Activated CD8-positive, alpha-beta memory T cell treated with anti-CD3 and anti-CD28 coated beads for 1 hour (primary cell): ENCODE measurements around the gene KIF5B.
A peak's percentile ranks its signal among the peaks of the same experiment; 100 is the strongest.
"Not testable (repeated sequence)": the region's sequence is repeated elsewhere in the genome, so short reads cannot be mapped to it uniquely, and the experiment has no call there.

Experiments
- DNase-seq, 2 donors: peaks; one replicate each; pipeline ENCODE4 v3.0.0-alpha.2; 2020; ENCODE audit warnings: low read depth in 1 of 2; ENCODE audit errors: extremely low read depth in 1 of 2

The KIF5B gene

DNA sequence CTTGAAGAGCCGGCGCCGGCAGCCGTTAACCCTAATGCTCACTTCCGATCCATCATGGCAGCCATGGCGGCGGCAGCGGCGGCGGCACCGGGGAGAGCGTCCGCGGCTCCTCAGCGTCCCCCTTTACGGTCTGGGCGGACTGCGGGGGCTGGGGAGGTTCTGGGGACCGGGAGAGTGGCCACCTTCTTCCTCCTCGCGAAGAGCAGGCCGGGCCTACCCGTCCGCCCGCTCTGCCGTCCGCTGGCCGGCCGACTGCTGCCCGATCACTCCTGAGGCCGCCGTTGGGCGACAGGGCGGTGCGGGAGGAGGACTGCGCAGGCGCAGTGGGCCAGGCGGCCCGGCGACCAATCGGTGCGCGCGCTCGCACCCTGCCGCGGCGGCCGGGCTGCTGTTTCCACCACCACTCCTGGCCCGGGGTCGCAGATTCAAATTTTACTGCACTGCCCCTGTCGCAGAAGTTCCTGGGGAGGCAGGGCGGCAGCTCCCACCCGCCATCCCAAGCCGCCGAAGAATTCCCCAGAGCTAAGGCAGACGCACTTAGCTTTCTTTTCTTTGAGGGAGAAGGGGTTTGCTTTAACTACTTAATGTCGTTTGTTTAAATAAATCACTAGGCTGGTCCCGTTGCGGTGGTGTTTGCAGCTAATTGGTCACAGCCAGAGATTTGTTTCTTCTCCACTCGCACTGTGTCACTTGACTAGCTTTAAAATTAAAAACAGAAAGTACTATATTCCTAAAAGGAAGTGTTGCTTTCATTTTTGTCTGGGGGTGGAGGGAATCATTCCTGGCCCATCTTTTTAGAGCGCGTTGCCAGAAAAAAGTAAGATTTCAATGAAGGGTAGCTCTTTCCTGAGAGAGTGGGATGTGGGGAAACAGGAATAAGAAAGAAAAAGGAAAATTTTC lies at the start of gene KIF5B:
TSS of gene KIF5B (minus strand) at position 290 of the 900 bp plus-strand sequence. CDS start 452 bp downstream, outside the sequence.
- DNase-seq = peak; percentile 62 to 80

DNA sequence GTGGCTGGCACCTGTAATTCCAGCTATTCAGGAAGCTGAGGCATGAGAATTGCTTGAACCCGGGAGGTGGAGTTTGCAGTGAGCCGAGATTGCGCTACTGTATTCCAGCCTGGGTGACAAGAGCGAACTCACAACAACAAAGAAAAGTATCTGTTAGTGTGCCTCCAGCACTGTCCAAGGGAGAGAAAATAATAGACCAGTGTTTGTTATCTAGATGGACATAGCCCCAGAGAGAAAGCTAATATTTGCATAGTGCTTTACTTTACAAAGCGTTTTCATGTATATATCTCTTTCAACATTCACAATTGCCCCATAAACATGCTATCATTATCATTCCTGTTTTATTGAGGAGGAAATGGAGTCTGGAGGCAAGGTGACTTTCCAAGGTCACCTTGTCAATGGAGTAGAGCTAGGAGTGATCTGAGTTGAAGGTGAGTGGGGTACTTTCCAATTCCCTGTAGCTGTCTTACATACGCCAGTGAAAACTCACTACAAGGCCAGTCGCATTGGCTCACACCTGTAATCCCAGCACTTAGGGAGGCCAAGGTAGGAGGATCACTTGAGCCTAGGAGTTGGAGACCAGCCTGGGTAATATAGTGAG lies 49.7 kb upstream of the KIF5B start:
- no peak for DNase-seq

DNA sequence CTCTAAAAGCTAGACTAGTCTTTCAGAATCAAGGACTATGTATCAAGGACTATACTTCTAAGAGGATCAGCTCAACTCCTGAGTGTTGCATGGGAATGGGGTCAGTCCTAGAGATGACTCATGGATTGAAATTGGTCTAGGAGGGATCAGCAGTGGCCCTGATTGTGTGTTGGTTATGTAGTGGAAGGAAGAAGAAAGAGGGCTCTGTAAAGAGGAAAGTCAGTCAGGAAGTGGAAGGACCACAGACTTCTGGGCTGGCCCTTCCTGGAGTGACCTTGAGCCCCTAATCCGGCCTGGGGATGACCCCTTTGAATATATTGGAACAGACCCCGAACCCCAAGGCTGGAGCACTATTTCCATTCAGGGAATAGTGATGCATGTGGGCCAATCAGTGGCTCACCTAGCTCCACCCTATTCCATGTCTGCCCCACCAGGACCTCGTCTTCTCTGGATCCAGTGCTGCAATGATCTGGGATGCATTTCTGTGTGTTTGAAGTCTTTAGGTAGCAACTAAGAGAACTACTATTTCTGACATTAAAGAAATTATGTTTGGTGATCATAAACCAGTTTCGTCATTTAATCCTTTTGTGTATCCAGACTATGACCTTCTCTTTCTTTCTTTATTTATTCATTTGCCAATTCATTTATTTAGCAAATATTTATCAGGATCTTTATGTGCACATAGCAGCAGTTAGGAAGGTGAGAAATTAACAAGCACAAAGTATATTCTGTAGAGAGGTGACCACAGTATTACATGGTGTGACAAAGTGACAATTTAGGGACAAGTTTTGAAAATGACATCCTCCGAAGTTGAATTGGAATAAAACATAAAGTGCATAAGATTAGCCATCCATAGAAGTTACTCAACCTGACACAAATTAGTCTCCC lies 48.6 kb upstream of the KIF5B start:
- DNase-seq = no peak

DNA sequence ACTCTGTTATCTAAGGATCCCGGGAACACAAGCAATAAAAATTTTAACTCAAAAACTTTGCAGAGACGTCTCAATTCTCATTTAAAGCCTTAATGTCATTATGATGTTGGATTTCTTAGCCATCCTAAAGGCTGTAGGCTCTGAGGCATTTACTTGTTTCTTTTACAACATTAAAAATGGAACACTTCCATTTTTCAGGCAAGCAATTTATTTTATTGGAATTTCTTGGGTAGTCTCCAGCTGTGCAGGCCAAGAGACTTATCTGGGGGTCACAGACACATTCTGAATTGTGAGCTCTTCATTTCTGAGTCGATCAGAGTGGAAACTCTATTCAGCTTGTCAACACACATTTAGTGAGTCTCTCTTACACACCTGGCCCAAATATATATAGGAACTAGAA lies 48.0 kb upstream of the KIF5B start:
- DNase-seq = no peak

DNA sequence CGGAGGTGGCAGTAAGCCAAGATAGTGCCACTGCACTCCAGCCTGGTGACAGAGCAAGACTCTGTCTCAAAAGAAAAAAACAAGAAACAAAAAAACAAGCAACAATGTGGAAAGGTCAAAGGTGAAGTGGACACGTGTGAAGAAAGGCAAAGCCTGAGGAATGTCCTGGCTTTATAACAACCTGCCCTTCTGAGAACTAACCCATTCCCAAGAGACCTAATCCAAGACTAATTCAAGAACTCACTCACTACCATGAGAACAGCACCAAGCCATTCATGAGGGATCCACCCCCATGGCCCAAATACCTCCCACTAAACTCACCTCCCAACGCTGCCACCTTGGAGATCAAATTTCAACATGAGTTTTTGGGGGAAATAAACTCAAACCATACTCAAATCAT lies 47.5 kb upstream of the KIF5B start:
- DNase-seq = no peak

DNA sequence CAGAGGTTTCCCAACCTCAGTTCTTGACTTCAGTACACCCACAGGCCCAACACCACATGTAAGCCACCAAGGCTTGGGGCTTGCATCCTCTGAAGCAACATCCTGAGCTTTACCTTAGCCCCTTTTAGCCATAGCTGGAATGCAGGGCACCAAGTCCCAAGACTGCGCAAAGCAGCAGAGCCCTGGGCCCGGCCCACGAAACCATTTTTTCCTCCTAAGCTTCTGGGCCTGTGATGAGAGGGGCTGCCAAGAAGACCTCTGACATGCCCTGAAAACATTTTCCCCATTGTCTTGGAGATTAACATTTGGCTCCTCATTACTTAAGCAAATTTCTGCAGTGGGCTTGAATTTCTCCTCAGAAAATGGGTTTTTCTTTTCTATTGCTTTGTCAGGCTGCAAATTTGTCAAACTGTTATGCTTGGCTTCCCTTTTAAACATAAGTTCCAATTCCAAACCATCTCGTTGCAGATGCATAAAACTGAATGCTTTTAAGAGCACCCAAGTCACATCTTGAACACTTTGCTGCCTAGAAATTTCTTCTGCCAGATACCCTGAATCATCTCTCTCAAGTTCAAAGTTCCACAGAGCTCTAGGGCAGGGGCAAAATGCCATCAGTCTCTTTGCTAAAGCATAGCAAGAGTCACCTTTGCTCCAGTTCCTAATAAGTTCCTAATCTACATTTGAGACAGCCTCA lies 42.5 kb upstream of the KIF5B start:
- DNase-seq = not testable (repeated sequence)

DNA sequence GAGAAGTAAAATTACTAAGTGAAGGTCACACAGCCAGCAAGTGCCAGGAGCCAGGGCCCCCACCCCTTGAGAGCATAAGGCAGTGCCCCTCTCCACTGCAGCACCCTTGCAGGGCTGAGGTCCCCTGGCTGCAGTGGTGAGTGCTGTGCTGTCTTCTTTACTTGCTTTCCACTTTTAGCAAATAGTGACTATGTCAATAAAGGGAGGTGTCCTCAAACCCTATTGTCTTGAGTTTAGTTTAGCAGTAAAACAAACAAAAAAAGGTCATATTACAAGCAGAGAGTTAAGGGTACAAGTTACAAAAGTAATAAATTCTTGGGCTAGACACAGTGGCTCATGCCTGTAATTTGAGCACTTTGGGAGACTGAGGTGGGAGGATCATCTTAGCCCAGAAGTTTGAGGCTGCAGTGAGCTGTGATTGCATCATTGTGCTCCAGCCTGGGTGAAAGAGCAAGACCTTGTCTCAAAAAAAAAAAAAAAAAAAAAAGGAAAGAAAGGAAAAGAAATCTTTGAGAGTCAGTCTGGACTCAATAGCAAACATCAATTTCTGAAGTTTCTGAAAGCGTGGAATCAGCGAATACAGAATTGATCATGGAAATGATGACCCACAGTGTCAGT lies 39.0 kb upstream of the KIF5B start:
- DNase-seq = no peak

DNA sequence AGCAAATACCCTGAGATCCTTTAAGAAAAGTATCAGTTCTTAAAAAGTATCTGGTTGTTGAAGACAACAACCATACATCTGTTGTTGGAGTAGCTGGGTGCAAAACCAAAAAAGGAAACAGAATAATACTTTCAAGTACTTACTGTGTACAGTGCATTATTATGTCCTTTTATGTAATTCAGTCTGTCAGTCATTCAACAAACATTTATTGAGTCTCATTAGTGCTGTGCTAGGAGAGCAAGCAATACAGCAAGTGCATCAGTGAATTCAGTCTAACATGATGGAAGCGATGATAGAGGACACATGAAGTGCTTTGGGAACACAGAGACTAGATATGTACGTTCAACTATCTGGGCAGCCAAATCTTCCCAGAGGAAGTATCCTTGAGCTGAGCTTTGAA lies 37.4 kb upstream of the KIF5B start:
- no peak for DNase-seq

DNA sequence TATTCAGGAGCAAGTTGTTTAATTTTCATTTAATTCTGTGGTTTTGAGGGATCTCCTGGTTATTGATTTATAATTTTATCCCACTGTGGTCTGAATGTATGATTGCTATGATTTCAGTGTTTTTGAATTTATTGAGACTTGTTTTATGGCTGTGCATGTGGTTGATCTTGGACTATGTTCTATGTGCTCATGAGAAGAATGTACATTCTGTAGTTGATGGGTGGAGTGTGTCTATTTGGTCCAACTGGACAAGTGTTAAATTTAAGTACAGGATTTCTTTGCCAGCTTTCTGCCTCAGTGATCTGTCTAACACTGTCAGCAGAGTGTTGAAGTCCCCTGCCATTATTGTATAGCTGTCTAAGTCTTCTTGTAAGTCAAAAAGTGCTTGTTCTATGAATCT lies 34.8 kb upstream of the KIF5B start:
- no peak for DNase-seq

DNA sequence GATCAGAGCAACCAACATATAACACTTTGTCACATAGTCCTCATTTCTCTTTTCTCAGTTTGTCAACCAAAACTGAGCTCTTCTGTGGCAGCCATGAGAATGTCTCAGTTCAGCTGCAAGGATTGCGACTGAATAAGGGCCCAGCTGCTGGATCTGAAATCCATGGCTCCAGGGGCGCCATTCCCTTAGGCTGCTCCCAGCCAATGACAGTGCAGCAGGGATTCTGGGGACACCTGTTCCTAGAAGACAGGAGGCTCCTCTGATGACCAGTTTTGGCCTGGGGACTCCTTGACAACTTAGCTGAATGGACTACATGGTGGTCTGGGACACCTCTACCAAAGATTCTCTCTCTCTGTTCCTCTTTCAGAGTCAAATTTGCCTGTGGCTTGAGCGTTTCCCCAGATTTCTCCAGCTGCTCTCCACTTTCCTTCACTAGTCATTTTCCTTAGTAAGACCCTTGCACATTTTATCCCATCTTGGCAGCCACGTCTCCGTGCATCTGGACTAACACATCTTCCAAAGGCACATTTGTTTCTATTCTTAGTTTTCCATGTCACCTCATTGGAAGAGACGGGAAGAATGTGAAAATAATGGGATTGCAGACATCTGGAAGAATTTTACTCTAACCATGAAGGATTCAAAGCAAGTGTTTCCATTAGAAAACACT lies 28.1 kb upstream of the KIF5B start:
- DNase-seq = no peak

DNA sequence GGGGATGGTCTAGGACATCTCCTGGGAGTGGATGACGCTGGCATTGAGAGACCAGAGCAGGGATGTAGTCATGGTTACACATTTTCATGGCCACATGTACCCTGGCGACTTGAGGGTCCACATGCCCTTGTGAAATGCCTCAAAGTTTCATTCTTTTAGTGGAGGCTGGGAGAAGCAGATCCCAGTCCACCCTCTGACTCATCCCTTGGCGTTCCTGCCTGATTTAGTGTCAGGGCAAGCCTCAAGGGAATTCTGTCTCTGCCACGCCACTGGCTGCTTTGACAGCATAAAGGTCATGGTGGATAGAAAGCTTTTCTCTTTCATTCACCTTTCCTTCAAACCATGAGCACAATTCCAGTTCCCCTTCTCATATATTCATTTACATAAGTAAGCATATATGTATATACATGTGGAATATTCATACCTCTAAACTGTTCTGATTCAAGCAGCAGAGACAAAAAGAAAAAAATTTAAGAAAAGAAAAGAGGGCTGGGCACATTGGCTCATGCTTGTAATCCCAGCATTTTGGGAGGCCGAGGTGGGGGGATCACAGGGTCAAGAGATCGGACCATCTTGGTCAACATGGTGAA lies 21.8 kb upstream of the KIF5B start:
- DNase-seq = no peak

DNA sequence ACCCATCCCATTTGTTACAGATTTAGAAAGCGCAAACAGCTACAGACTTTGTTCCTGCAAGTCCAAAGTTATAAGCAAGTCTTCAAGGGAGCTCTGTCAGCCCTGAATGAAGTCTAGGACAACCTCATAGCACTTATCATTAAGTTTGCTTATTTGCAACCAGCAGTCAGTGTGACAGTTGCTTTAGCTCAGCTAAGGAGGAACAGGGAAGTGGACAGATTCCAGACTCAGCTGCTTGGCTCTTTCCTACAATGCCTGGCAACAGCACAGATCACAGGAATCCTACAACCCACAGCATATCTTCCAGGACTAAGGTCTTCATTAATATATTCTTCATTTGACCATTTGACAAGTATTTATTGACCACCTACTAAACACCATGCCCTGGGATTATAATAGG lies 17.4 kb upstream of the KIF5B start:
- no peak for DNase-seq

DNA sequence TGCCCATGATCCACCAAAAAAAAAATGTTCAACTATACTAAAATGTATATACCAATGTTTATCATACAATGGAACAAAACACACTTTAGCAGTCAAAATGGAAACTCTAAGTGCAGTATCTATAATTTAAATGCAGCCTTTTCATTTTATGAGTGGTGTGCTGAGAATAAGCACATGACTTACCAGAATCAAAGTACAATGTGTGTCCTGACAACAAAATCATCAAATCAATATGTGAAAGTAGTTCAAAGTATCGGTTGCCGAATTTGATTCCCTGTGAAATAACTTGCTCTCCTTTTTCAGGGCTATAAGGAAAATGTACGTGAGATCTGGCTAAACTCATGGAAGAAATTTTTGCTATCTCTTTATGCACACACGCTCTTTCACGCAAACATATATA lies 16.9 kb upstream of the KIF5B start:
- DNase-seq = no peak

DNA sequence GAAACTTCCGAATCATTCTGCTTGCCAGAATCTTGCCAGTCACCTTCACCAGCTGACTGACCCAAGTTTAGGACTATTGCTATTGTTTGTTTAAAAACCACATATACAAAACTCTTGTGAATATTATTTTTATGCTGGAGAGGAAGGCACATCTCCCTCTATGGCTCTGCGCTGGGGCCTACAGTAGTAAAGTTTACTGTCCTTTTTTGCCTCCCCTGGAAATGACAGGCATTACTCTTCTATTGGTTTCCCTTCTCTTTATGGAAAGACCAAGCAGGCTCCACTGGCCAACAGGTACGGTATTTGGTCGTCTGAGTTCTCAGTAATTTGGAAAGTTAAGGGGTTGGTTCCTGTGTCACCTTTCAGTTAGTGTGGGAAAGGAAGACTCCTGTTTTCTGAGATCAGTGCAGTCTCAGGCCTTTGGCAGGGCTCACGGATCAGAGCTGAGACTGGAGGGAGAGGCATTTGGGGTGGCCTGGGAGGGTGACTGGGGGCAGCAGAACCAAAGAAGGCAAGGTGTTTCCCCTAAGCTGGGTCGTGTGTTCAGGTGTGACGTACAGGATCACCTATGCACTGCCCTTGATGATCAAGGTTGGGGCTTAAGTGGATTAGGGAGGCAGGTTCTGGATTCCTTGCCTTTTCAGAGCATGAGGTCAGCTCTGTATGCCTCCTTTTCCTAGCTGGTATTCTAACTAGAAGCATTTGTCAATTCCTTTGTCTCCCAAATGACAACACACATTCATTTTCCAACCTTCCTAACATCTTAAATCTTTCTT lies 16.0 kb upstream of the KIF5B start:
- DNase-seq = no peak

DNA sequence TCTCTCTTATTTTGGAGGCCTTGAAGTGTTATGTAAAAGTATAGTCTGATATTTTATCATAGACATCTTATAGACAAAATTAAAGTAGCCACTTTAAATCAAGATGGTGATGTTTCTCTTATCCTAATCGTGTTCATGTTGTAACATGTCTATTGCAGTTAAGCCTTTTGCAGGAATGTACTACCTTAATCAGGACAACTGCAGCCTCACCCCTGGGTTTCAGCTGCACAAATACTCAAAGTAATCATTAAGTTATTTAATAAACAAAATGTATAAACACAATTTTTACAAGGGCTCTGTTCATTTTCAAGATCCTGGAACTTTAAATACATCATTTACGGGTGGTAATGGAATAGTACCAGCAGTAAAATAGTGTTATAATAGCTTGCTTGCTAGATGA lies 14.4 kb upstream of the KIF5B start:
- no peak for DNase-seq

DNA sequence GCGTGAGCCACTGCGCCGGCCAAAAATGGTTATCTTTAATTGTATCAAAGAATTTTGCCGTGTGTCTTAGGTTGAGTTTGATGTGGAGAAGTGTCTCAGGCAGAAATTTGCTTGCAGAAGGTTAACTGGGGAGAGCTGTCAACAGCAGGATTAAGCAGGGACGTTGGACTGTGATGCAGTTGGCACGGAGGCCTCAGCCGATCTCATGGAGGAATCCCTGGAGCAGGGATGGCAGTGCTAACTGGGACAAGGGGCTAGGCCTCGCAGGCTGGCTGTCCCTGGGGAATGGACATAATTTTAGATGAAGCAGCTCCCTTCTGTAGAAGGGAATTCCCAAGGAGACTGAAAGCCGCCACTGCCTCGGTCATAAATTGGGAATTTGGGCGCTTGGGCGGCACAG lies 12.3 kb upstream of the KIF5B start:
- DNase-seq = no peak

DNA sequence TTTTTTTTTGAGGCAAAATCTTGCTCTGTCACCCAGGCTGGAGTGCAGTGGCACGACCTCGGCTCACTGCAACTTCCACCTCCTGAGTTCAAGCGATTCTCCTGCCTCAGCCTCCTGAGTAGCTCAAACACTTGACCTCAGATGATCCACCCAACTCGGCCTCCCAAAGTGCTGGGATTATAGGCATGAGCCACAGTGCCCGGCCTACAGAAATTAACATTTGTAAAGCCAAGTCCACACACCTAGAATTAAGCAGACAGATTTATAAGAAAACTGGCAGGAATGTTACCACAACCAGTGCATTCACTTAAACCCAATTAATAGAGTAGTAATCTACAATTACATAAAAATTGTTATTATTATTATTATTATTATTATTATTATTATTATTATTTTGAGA lies 11.7 kb upstream of the KIF5B start:
- not testable (repeated sequence) for DNase-seq

DNA sequence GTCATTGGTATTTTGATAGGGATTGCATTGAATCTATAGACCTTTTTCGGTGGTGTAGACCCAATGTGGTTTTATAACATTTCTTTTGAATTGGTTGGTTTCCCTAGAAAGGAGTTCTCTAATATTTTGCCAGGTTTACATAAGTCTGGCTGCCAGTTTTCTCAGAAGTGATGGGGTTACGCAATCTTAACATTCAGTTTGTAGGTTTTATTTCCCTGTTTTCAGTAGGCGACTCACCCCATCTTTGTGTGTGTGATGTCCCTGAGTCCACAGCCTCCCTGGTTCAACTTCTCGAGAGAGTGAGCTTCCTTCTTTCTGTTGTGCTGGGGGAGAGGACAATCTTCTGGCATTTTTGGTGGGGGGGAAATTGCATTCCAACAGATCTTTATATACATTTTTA lies 9.6 kb upstream of the KIF5B start:
- DNase-seq = no peak

DNA sequence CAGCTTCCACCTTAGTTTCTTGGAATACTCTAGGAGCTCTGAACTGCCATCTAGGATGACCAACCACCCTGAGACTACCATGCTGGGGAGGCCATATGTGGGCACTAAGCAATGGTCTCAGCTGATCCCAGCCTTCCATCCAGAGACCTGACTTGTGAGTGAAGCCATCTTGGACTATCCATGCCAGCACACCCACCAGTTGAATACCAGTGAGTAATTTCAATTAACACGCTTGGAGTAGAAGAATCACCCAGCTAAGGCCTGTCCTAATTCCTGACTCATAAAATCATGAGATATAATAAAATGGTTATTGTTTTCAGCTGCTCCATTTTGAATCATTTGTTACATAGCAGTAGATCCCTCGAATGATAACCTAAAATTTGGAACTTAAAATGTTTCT lies 5.2 kb upstream of the KIF5B start:
- DNase-seq = no peak
